GM18508 (cell line): ENCODE measurements around the gene UGT2B28.
"Not testable (repeated sequence)": the region's sequence is repeated elsewhere in the genome, so short reads cannot be mapped to it uniquely, and the experiment has no call there.

Experiments used
- ATAC-seq: cut with Tn5 transposase; IDR thresholded peaks from one replicate; pipeline ENCODE4 v1.9.1; 2021; ENCODE audit warnings: moderate number of reproducible peaks; ENCODE audit not compliant: insufficient read depth, unreplicated experiment

UGT2B28 gene

DNA sequence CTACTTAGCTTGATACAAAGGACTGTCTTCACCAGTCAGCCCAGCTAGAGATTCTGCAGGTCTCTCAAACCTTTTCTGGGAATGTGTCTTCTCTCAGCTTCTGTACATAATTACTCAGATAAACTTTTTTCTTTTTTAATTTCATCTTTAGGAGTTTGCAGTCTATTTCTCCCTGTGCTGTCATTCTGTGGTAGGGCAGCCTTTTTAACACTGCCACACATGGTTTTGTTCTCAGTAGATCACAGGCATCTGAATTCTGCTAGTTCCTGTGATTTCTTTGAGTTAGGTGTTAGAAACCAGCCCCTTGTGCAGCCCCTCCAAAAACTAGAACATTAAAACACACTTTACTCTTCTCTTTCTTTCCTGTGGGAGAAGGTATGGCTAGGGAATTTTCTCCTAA is 55.2 kb downstream of the UGT2B28 start:
- ATAC-seq: not testable (repeated sequence)

DNA sequence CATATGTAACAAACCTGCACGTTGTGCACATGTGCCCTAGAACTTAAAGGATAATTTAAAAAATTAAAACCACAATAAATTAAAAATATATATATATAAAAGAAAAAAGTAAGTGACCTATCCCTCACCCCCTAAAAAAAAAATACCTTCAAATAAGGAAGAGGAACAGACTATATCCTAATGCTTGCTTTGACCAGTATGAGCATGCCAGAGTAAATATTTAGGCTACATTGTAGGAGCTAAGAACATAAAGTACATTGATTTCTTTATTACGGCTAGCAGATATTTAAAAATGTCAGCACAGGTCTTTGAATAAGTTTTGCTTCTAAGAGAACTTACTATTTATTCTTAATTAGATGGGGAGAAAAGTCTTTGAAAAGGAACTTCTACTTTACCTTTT is 62.8 kb downstream of the UGT2B28 start:
- not testable (repeated sequence) for ATAC-seq

DNA sequence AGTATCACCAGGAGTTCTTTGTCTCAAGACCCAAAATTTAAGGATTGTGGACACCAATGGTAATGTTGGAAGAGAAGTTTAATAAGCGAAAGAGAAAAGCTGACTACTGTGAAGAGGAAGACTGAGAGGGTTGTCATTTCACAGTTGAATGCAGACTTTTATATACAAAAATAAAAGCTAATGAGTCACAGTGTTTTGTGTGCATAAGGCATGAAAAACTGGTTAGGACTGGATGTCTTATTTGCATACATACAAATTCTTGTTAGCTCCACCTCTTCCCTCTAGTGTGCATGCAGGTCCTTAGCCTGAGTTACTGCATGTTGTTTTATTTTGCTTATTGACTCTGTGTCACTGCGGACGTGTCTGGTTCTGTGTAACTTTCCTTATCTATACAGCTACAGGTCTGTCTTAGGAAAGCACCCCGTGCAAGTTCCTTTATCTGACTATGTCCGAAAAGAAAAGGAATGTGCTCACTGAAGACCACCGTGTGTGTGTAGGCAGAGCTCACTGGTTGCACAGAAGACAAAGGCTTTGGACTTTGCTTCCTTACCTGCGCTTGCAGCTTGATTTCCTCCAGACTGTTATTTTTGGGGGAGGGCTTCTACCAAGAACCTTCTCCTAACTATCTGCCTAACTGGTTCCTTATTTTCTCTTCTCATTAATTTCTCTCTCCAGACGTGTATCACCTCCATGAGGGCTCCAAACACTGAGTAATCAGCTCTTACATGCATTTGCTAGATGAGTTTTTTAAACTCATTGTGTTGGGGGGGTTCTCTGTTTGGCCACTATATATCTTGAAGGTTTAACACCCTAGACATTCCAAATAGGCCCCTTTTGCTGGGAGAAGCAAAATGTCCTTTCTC is 63.5 kb downstream of the UGT2B28 start:
- ATAC-seq: not testable (repeated sequence)
